GM18867 (cell line): ENCODE measurements around the gene JAK3.

Experiments
- ATAC-seq: cut with Tn5 transposase; IDR thresholded peaks from one replicate; pipeline ENCODE4 v1.9.1; 2021; ENCODE audit warnings: mild to moderate bottlenecking, moderate library complexity; ENCODE audit not compliant: unreplicated experiment

JAK3 gene

DNA sequence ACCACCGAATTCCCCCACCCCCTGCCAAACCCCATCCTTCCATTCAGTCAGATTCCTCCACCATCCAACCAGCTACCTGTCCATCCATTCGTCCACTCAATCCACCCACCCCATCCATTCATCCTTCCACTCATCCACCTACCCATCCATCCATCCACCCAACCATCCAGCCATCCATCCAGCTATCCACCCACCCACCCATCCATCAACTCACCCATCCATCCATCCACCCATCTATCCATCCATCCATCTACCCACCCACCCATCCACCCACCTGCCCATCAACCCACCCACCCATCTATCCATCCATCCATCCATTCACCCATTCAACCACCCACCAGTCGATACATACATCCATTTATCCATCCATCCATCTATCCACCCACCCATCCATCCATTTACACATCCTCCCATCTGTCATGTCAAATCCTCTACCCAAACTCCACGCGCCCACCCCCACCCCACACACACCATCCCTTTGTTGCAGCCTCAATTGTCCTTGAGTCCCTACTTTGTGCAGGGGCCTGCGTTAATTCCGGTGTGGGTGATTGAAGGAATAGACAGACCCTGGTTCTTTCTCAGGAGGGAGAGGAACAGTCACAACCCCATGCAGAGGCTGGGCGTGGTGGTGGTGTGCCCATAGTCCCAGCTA lies 18.7 kb upstream of the JAK3 start:
- no peak for ATAC-seq

DNA sequence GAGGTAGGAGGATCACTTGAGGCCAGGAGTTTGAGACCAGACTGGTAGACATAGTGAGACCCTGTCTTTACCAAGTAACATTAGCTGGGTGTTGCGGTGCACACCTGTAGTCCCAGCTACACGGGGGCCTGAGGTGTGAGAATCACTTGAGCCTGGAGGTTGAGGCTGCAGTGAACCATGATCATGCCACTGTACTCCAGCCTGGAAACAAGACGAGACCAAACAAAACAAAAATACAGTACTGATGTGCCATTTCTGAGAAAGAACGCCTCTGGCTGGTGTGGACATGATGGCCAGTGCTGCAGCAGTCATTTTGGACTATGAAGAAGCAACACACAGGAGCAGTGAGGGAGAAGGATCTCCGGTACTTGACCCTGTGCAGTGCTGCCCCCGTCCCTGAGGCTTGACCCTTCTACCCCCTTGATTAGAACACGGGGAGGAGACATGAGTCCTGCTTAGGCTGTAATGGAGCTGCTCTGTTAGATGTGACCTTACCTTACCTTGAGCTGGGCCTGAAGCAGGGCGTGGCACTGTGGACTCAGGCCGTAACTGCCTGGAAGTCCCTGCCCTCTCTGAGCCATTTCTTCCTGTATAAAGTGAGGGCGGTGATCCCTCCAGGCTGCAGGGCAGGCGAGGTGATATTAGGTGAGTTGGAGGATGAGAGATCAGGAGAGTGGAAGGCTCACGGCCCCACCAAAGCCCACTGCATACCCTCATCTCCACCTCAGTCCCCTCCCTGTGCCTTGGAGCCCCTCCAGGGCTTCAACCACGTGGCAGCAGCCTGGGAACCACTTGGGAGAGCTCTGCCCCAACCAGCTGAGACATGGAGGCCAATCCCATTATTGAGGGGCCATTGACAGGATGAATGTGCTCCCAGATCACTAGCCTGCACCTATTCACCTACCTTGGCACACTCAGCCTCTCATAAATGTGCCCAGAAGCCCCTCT lies 17.9 kb upstream of the JAK3 start:
- ATAC-seq, result no peak

DNA sequence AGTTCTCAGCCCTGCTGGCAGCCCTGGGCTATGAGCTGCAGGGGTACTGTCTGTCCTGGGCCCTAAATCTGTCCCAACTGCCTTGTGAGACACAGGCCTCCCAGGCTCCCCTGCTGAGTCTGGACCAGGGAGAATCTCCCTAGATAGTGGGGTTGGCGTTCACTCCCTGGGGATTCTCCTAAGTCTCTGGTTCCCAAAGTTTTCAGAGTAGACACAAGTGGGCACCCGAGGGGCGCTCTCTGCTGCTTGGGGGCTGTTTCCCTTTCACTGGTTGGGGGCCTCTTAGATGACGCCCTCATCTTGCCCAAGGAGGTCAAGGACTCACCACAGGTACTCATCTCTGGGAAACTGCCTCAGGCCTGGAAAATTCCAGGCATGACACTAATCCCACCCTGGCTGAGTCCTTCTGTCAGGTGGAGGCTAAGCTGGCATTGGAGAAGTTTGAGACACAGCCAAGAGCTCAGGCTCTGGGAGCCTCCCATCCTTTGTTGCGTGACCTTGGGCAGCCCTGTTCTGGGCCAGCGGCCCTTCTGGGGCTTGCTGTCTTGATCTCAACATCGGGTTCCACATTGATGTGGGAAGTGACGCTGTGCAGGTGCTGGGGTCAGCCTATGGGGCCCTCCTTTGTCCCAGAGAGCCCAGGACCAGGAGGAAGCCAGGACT lies 15.9 kb upstream of the JAK3 start:
- ATAC-seq, result no peak

DNA sequence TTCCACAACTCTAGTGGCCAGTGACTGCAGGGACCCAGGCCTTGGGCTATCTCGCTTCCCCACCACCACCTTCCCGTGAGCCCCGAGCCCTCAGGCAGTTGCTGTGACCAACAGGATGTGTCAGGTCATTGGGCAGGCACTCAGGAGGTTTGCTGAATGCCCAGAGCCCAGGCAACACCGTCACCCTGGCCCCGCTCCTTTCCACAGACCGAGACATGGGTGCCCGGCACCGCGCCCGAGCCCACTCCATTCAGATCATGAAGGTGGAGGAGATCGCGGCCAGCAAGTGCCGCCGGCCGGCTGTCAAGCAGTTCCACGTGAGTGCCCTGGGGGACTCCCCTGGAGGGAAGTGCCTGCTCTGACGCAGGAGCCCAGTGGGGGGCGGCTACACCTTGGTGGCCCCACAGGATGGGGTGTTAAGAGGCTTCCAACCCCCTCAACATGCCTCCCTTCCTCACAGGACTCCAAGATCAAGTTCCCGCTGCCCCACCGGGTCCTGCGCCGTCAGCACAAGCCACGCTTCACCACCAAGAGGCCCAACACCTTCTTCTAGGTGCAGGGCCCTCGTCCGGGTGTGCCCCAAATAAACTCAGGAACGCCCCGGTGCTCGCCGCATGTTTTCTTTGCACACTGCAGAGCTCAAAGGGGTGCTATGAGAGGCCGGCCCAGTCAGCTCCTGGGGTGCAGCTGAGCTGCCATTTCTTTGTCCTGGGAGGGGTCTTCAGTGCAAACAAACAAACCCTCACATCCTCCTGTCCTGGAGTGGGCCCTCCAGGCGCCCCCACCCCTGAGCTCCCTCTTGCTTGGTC lies 15.1 kb upstream of the JAK3 start:
- no peak for ATAC-seq

DNA sequence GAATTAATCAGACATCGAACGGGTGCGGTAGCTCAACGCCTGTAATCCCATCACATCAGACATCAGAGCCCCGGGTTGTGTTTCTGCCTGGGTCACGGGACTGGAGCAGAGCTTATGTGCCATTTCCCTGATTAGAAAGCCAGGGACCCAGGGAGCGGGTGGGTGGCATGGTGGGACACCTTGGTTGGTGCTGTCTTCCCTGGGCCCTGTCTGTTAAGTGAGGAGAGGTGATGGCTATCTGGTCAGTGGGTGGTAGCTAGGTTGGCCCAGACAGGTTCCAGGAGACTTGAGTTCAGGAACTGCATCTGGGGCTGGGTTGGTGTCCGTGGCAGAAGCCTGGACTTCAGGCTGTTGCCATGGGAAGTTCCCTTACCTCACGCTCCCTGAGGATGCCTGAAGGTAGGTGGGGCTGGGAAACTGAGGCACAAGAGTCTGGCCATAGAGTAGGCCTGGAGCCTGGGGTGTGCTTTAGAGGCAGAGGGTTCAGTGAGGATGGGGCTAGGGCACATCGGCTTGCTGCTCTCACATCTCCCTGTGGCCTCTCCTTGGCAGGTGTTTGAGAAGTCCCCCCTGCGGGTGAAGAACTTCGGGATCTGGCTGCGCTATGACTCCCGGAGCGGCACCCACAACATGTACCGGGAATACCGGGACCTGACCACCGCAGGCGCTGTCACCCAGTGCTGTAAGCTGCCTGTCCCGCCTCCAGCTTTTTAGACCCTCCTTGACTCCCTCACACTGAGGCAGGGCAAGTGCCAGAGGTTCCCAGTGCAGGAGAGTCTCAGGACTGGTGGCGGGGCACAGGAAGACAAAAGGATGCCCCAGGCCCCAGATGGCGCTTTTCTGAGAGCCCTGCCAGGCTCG lies 14.0 kb upstream of the JAK3 start:
- ATAC-seq, result no peak

DNA sequence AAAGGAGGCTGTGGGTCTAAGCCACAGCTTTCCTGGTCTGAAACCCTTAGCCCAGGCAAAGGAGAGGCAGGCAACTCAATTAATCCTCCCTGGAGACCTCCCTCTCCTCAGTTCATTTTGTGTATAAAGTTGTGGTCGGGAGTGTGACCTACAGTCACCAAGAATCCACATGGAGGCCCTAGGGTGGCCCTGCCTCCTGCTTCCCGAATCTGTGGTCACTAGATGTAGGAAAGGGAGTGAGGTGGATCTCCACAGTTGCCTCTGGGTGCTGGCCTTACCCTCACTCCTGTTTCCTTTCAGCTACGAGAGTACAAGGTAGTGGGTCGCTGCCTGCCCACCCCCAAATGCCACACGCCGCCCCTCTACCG lies 13.2 kb upstream of the JAK3 start:
- ATAC-seq, result no peak

DNA sequence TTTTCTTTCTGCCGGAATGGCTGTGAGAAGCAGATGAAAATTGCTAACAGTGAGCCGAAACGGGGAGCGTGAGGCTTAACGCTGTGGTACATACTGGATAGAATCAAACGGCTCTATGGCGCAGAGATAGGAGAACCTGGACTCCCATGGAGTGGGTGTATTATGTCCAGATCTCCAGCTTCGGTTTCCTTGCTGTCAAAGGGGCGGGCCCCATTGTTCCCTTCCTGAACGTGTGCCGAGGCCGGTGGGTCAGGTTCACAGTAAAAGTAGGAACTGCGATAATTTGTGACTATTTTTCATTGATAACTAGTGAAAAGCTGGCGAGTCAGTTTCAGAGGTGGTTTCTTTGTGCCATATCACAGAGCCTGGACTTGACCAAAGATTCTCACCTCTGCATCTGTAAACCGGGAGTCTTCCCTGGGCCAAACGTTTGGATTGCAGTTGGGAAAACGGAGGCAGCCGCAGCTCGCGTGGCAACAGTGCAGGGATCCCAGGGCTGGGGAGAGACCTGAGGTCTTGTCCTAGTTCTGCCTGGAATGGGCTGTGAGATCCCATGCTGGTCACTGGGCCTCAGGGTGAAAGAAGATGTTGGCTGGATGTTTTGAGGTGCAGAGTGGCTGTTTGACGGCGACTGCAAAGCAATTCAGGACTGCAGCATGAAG lies 12.7 kb upstream of the JAK3 start:
- ATAC-seq, result no peak

DNA sequence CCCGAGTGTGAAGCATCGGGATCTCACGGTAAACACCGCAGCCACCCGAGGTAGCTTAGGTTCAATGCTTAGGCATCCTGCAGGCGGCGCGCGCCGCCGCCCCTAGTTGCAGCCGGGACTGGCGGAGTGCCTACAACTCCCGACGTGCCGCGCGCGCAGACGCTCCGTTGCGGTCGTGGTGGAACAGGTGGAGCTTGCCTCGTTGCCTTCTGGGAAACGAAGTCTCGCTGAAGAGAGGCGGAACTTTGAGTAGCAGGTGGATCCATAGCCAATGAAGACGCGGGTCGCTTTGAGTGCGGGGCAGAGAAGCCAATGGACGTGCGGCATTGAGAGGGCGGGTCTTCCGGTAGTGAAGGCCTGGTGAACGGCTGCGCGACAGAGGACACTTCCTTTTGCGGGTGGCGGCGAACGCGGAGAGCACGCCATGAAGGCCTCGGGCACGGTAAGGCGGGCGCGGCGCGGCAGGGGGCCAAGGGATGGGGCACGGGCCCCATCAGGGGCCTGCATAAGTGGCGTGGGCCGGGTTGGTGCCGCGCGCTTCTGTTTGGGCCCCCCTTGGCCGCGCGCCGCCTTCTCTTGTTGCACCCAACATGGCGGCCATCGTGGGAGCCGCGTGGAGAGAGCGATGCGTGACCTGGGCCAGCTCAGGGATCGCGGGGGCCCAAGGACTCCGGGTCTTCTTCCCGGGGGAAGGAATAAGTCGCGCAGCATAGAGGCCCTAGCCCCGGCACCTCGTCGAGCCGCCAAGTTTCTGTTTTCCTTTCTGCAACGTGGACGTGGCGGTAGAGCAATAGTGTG lies 11.9 kb upstream of the JAK3 start, which contains the start of gene RPL18A:
TSS of gene RPL18A (plus strand) at position 378 of the 798 bp plus-strand sequence. CDS start at position 425, 47 bp downstream.
- peak; percentile 93 for ATAC-seq

DNA sequence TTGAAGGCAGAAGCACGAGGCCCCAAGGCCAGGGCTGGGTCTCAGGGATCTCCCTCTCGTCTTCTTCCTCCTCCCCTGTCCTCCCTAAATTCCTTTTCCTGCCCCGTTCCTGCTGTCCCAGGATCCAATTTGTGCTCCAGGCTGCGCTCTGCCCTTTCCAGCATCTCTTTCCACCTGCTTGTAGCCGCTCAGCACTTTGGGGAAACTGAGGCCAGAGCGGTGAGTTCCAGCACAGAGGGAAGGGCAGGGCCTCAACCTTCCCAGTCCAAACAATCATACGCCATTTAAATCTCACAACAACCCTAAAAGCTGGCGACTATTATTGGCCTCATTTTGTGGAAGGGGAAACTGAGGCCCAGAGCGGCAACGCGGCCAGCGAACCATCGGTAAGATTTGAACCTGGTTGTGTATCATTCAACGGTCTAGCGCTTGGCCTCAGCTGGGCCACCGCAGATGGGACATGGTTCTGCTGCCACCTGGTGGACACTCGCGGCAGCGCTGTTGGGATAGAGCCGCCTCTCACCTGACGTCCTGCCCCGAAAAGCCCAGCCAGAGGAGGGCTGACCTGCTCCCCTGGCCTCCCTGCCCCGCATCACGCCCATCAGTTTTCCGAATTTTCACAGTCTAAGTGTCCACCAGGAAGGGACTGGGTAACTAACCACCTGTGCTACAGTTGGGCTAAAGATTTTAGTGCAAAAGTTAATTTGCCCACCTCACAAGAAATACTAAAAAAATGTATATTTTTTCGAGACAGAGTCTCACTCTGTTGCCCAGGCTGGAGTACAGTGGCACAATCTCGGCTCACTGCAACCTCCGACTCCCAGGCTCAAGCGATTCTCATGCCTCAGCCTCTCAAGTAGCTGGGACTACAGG lies 7.7 kb upstream of the JAK3 start:
- no peak for ATAC-seq

DNA sequence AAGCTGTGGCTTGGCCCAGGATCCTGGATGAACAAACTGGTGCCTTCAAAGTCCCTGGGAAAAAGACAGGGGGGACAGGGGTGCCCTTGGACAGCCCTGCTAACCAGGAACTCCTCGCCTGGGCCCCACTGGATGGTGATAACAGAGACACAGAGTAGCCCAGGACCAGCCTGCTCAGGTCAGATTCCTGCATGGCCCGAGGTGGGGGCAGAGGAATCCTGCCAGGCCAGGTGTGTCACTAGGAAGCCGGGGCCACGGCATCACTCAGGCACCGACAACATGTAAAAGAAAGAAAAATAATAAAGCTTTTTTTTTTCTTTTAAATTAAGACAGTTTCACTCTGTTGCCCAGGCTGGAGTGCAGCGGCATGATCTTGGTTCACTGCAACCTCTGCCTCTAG lies 6.3 kb upstream of the JAK3 start:
- ATAC-seq, result no peak

DNA sequence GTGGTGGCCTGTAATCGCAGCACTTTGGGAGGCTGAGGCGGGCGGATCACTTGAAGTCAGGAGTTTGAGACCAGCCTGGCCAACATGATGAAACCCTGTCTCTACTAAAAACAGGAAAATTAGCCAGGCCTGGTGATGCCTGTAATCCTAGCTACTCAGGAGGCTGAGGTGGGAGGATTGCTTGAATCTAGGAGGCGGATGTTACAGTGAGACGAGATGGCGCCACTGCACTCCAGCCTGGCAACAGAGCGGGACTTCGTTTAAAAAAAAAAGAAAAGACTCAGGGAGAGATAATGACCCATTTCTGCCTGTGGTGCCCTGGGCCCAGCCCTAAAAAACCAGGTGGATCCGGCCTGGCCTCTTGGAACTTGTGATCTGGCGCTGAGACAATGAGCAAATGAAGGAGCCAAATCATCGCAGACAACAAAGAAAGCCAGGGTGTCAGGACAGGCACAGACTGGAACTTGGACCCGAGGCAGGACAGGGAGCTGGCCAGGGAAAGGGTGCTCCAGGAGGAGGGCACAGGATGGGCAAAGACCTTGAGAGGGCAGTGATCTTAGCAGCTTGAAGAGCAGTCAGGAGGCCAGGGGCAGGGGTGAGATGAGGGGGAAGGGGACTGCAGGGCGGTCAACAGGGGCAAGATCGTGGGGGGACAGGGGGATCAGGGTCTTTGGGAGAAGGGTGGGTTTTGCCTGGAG lies 962 bp upstream of the JAK3 start:
- no peak for ATAC-seq

DNA sequence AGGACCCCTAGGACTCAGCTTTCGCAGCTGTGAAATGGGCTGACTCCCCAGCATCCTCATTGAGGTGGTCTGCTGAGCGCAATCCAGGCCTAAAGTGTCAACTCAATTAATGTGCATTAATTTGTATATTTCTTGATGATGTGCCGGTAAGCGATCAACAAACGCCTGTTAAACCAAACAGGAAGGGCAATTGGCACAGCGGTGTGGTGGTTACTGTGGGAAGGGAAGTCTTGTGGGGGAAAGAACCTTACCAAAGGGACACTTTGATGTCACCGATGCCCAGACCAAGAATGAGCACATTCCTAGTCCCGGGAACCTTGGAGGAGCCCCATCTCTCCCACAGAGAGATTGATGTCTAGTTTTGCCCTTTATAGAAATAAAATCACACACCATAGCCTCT lies 1.6 kb downstream of the JAK3 start:
- no peak for ATAC-seq

DNA sequence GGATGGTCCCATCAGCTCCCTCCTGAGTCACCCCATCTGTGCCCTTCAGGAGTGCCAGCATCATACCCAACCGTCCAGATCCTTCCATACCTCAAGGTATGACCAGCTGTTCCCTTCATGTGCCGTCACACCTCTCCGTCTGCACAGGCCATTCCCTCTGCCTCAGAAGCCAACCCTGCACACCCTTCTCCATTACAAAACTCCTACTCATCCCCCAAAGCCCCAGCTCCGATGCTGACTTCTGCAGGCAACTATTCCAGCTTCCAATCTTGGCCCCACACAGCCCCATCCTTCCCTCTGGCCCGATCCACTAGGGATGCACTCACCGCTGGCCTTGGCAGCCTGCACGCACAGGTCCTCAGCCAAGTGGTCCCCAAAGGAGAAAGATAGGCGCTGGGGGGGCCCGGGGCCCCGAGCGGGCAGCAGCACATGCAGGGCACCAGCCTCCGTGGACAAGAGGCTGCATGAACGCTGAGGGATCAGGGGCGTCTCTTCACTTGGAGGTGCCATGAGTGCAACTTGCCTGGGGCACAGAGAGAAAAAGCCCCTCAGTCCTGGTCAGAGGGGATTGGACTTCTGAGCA lies 3.8 kb downstream of the JAK3 start:
- no peak for ATAC-seq

DNA sequence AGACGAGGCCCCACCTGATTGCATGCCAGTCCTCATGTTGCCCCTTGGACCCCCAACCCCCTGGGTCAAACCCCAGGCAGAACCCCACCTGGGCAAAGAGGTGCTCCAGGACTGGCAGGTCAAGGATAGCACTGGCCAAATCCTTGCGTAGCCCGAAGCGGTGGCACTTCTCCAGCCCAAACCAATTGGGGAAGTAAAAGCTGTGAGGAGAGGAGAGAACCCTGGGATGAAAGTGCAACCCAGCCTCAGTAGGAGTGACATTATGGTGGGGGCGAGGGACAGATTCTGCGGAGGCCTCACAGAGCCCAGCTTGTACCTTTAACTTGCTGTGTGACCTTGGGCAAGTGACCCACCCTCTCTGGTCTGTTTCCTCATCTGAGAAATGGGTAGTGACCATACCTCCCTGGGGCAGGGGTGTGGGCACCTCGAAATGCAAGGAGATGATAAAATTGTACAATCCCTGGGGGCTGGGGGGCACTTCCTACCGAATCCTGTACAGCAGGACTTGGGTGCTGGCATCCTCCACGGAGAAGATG lies 4.4 kb downstream of the JAK3 start:
- no peak for ATAC-seq

DNA sequence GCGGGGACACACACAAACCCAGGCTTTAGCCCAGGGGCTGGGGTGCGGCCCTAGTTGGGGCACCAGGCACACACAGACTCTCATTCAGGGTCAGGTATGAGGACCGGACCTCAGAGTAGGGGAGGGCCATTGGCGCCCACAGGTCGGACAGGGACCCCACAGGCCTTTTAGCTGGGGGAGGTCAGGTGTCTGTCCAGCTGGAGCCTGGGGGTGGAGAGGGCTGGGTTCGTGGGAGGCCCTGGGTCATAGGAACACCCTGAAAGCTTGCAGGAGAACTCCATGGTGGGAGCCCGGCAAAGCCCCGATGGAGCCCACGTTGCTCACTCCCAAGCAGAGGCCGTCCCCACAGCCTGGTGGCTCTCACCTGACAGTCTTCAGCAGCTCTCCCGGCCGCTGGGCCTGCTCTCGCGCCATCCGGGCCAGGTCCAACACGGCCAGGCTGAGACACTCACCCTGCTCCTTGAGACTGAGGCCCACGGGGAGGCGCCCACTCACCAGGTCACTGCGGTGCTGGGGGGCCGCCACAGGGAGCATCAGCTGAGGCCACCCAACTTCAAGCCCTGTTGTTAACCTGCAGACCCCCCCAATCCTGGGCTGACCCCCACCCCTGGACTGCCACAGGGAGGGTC lies 5.0 kb downstream of the JAK3 start:
- no peak for ATAC-seq
